Measurements from ENCODE around the gene ABR. TPM values are rescaled to one million over a fixed set of nuclear protein-coding genes. Genes with fewer than 3 reads are reported as not detected.
A peak's percentile ranks its signal among the peaks of the same experiment; 100 is the strongest.

ABR gene
- total and polyA plus RNA-seq, 2 of the 8 experiments (the other 6 are each of a cell fraction or from before 2014, with no cell fraction given), result 44.8 to 47.2 TPM

DNA sequence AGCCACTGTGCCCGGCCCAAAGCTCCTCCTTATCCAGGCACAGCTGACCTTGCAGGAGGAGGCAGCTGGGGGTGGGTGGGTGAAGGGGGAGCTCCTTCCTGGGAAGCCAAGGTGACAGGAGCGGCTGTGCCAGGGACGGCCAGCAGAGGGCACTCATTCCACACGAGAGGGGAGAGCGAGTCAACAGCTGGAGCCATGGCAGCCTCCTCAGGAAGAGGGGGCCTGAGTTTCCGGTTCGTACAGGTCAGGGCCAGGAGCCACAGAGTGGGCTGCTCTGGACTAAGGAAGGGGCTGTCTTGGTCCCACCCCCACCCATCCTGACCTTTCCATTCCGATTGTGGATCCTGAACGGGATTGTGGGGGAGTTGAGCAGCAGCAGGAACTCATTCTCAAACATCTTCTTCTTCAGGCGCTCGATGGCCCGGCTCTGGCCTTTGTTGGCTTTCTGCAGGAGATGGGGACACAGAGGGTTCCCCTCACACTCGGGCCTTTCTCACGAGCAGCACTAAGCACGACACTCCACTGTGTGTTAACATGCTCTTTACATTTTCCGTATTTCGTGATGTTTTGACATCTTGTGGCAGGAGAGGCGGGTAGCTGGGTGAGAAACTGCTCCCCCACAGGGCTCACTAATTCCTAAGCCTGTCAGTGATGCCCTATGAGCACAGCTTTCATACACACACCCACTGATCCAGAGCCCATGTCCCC lies 121.2 kb downstream of the ABR start (continued):
- TF ChIP-seq HDAC2 (IDR thresholded peaks at IDR 0.05; ENCODE audit: borderline replicate concordance in 1 of 2, low read depth in 2 of 2, low read length in 2 of 2) (0 out of 4 replicates have a peak, but pooled peaks of 1 of the 2 experiments have one; percentile 49), TCF12 (IDR thresholded peaks at IDR 0.05; ENCODE audit: low read depth, low read length) (peak; percentile 47; the same call in 1 of the 2 replicates)
